ENCODE data around the gene OR56B1.

DNA sequence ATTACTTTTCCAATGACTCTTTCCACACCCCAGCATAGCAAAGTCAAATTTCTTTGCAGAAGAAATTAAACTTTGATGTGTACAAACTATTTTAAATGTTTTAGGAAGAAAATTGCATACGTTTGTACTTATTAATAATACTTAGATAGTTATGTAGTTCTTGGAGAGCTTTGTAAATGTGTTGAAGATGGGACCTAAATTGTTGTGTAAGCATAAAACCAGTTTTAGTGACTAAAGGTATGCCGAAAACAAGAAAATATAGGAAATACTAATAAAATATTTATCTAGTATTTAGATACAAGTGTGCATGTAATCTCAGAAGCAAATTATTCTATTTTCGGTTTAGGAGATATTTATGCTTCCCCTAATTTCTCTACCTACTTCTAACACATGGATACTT is 13.6 kb downstream of the OR56B1 start:
- no peak for TF ChIP-seq EZH2 (optimal IDR thresholded peaks at IDR 0.05; ENCODE audit: low read depth, low read length)
- TF ChIP-seq, protein P1, sequence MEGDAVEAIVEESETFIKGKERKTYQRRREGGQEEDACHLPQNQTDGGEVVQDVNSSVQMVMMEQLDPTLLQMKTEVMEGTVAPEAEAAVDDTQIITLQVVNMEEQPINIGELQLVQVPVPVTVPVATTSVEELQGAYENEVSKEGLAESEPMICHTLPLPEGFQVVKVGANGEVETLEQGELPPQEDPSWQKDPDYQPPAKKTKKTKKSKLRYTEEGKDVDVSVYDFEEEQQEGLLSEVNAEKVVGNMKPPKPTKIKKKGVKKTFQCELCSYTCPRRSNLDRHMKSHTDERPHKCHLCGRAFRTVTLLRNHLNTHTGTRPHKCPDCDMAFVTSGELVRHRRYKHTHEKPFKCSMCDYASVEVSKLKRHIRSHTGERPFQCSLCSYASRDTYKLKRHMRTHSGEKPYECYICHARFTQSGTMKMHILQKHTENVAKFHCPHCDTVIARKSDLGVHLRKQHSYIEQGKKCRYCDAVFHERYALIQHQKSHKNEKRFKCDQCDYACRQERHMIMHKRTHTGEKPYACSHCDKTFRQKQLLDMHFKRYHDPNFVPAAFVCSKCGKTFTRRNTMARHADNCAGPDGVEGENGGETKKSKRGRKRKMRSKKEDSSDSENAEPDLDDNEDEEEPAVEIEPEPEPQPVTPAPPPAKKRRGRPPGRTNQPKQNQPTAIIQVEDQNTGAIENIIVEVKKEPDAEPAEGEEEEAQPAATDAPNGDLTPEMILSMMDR (IDR thresholded peaks at IDR 0.05; ENCODE audit: low read length): no peak

Data from MM.1S (cell line).